HAP-1 (cell line): ENCODE measurements around the gene QRICH1.

Source experiments
- DNase-seq, 2 experiments: peaks; one replicate each; pipeline ENCODE4 v3.0.0-alpha.2; 2016 to 2020; ENCODE audit warnings: low spot score in 2 of 2
- H3K27me3 ChIP-seq: fragments of 250-450 bp; sonication (Bioruptor Pico); 2 replicates; pipeline ENCODE4 v1.5.1; 2020; ENCODE audit warnings: low read depth, mild to moderate bottlenecking, moderate library complexity
- H3K36me3 ChIP-seq: fragments of 250-450 bp; sonication (Bioruptor Pico); replicated peaks from 2 replicates; pipeline ENCODE4 v1.5.1; 2020; ENCODE audit warnings: mild to moderate bottlenecking
- H3K4me1 ChIP-seq: fragments of 250-450 bp; sonication (Bioruptor Pico); 2 replicates; pipeline ENCODE4 v1.5.1; 2020; ENCODE audit warnings: mild to moderate bottlenecking
- H3K4me3 ChIP-seq: fragments of 250-450 bp; sonication (Bioruptor Pico); 2 replicates; pipeline ENCODE4 v1.5.1; 2020; ENCODE audit warnings: mild to moderate bottlenecking, moderate library complexity
- H3K9me3 ChIP-seq: fragments of 250-450 bp; sonication (Bioruptor Pico); 2 replicates; pipeline ENCODE4 v1.5.1; 2020; ENCODE audit warnings: mild to moderate bottlenecking, moderate library complexity
- in situ Hi-C: fragments of 300-500 bp; cut with MboI; formaldehyde crosslinking; loops from 3 replicates; pipeline ENCODE4 v1.14.3; 2020; ENCODE audit warnings: low sequenced_read_pairs, inconsistent platforms, mixed read lengths

QRICH1 gene

GRCh38 chr3:49021813-49022687 is 71.8 kb downstream of the QRICH1 start, which contains the start of gene NDUFAF3:
Gene NDUFAF3, plus strand, starts transcription at chr3:49022121. Its CDS starts 24 bp downstream, at chr3:49022145.
- no peaks in the 10 kb centered on the region for H3K9me3 ChIP-seq
- H3K4me3 ChIP-seq = peak within 1 kb of the TSS; percentile 84
- H3K27me3 ChIP-seq = no peaks in the 10 kb centered on the region
- DNase-seq = peak; percentile 85 to 96
- peaks cover 19% of the 10 kb centered on the region for H3K4me1 ChIP-seq
- in situ Hi-C loops = no loop called here
- H3K36me3 ChIP-seq = peaks cover 49% of the 10 kb centered on the region

- in situ Hi-C loops = no loop called here
- Histone ChIP-seq H3K4me3 (peak overlapping the region; percentile 84), H3K9me3 (no peaks in the 10 kb centered on the region), H3K27me3 (no peaks in the 10 kb centered on the region), H3K4me1 (peaks cover 19% of the 10 kb centered on the region), H3K36me3 (peaks cover 49% of the 10 kb centered on the region)
- peak; percentile 92 to 100 for DNase-seq
These were observed 72.6 kb downstream of the QRICH1 start for GRCh38 chr3:49021213-49021812.

GRCh38 chr3:49020330-49021212 is 73.3 kb downstream of the QRICH1 start:
- peak in 1 of 2 experiments; percentile 53 for DNase-seq
- Histone ChIP-seq H3K4me1 (peaks cover 19% of the 10 kb centered on the region), H3K36me3 (peaks cover 49% of the 10 kb centered on the region)

GRCh38 chr3:49019941-49020329 is 73.9 kb downstream of the QRICH1 start:
- Histone ChIP-seq H3K36me3 (peaks cover 49% of the 10 kb centered on the region), H3K9me3 (no peaks in the 10 kb centered on the region), H3K4me3 (peak overlapping the region; percentile 84), H3K27me3 (no peaks in the 10 kb centered on the region), H3K4me1 (peaks cover 19% of the 10 kb centered on the region)
- DNase-seq = peak in 1 of 2 experiments; percentile 45
- in situ Hi-C loops = no loop called here

More at GRCh38 chr3:49020330-49021212, 73.3 kb downstream of the QRICH1 start:
- Histone ChIP-seq H3K9me3 (no peaks in the 10 kb centered on the region), H3K4me3 (peak overlapping the region; percentile 84), H3K27me3 (no peaks in the 10 kb centered on the region)
- in situ Hi-C loops = no loop called here

GRCh38 chr3:49018707-49019006 is 75.2 kb downstream of the QRICH1 start:
- peak overlapping the region; percentile 84 for H3K4me3 ChIP-seq
- H3K36me3 ChIP-seq = peaks cover 49% of the 10 kb centered on the region
- in situ Hi-C loops = no loop called here
- H3K27me3 ChIP-seq = no peaks in the 10 kb centered on the region
- H3K4me1 ChIP-seq = peaks cover 19% of the 10 kb centered on the region
- DNase-seq = no peak
- H3K9me3 ChIP-seq = no peaks in the 10 kb centered on the region

GRCh38 chr3:49017971-49018706 is 75.7 kb downstream of the QRICH1 start, which contains the start of gene DALRD3:
Gene DALRD3, minus strand, starts transcription at chr3:49018580. Its CDS starts 16 bp downstream, at chr3:49018564.
- H3K27me3 ChIP-seq = no peaks in the 10 kb centered on the region
- peak; percentile 65 to 82 for DNase-seq
- in situ Hi-C loops = no loop called here
- no peaks in the 10 kb centered on the region for H3K9me3 ChIP-seq
- peaks cover 45% of the 10 kb centered on the region for H3K36me3 ChIP-seq
- peaks cover 18% of the 10 kb centered on the region for H3K4me1 ChIP-seq
- peak within 1 kb of the TSS; percentile 84 for H3K4me3 ChIP-seq

GRCh38 chr3:49017229-49017970 is 76.5 kb downstream of the QRICH1 start:
- in situ Hi-C loops = no loop called here
- H3K27me3 ChIP-seq = no peaks in the 10 kb centered on the region
- peaks cover 14% of the 10 kb centered on the region for H3K4me1 ChIP-seq
- DNase-seq = no peak
- H3K9me3 ChIP-seq = no peaks in the 10 kb centered on the region
- H3K36me3 ChIP-seq = peaks cover 44% of the 10 kb centered on the region
- H3K4me3 ChIP-seq = peak overlapping the region; percentile 84

GRCh38 chr3:49016414-49017228 is 77.2 kb downstream of the QRICH1 start:
- in situ Hi-C loops = no loop called here
- Histone ChIP-seq H3K27me3 (no peaks in the 10 kb centered on the region), H3K36me3 (peaks cover 47% of the 10 kb centered on the region), H3K4me1 (peaks cover 14% of the 10 kb centered on the region), H3K4me3 (peak overlapping the region; percentile 84; the same call in 1 of the 2 replicates), H3K9me3 (no peaks in the 10 kb centered on the region)
- no peak for DNase-seq

GRCh38 chr3:49015765-49016164 is 78.1 kb downstream of the QRICH1 start:
- in situ Hi-C loops = no loop called here
- H3K9me3 ChIP-seq = no peaks in the 10 kb centered on the region
- peaks cover 14% of the 10 kb centered on the region for H3K4me1 ChIP-seq
- peaks cover 46% of the 10 kb centered on the region for H3K36me3 ChIP-seq
- DNase-seq = no peak
- no peaks in the 10 kb centered on the region for H3K27me3 ChIP-seq
- no peak overlapping the region for H3K4me3 ChIP-seq

- Histone ChIP-seq H3K9me3 (no peaks in the 10 kb centered on the region), H3K4me1 (peaks cover 13% of the 10 kb centered on the region), H3K36me3 (peaks cover 46% of the 10 kb centered on the region), H3K27me3 (no peaks in the 10 kb centered on the region), H3K4me3 (no peak overlapping the region)
- in situ Hi-C loops = no loop called here
- DNase-seq = no peak
These were observed 78.8 kb downstream of the QRICH1 start for GRCh38 chr3:49015072-49015471.

GRCh38 chr3:49013738-49014660 is 79.9 kb downstream of the QRICH1 start:
- peak in 1 of 2 experiments; percentile 72 for DNase-seq
- peaks cover 46% of the 10 kb centered on the region for H3K36me3 ChIP-seq
- in situ Hi-C loops = no loop called here
- no peak overlapping the region for H3K4me3 ChIP-seq
- H3K9me3 ChIP-seq = no peaks in the 10 kb centered on the region
- peaks cover 3% of the 10 kb centered on the region; the same call in 1 of the 2 replicates for H3K4me1 ChIP-seq
- no peaks in the 10 kb centered on the region for H3K27me3 ChIP-seq
